Tibial nerve (tissue), 4 donors: Measurements from ENCODE around the gene TIAL1. TPM values are rescaled to one million over a fixed set of nuclear protein-coding genes. Genes with fewer than 3 reads are reported as not detected.

Source experiments
- DNase-seq, 2 donors: peaks; one replicate each; pipeline ENCODE4 v3.0.0-alpha.2; 2019; ENCODE audit warnings: low spot score in 2 of 2
- H3K27ac ChIP-seq, 4 donors: fragments of 200-600 bp; sonication (generic) in 3 of 4; one replicate each; pipeline ENCODE4 v1.5.1; 2017 to 2019; ENCODE audit warnings: mild to moderate bottlenecking in 1 of 4
- H3K27me3 ChIP-seq, 2 donors: fragments of 200-600 bp; sonication (generic) in 1 of 2; one replicate each; pipeline versions ENCODE4 v1.5.1 to v1.6.0; 2017 to 2019
- H3K36me3 ChIP-seq, 3 donors: fragments of 200-600 bp; sonication (generic); one replicate each; pipeline ENCODE4 v1.5.1; 2018 to 2019
- H3K4me1 ChIP-seq, 4 donors: fragments of 200-600 bp; sonication (generic) in 3 of 4; one replicate each; pipeline ENCODE4 v1.5.1; 2017 to 2019
- H3K4me3 ChIP-seq, 4 donors: fragments of 200-600 bp; sonication (generic) in 3 of 4; one replicate each; pipeline ENCODE4 v1.5.1; 2017 to 2019; ENCODE audit warnings: mild to moderate bottlenecking in 1 of 4, moderate library complexity in 1 of 4
- H3K9me3 ChIP-seq, 4 donors: fragments of 200-600 bp; sonication (generic) in 3 of 4; one replicate each; pipeline ENCODE4 v1.5.1; 2017 to 2019
- EP300 ChIP-seq, 2 donors: sonication (generic); formaldehyde crosslinking; IDR thresholded peaks; one replicate each; pipeline ENCODE4 v1.6.1; 2017; ENCODE audit warnings: antibody characterized with exemption in 2 of 2, mild to moderate bottlenecking in 1 of 2
- POLR2A ChIP-seq, 2 donors: fragments of 450-650 bp; IDR thresholded peaks; one replicate each; pipeline ENCODE4 v1.6.1; 2017; ENCODE audit warnings: antibody characterized with exemption in 2 of 2, mild to moderate bottlenecking in 2 of 2, moderate library complexity in 2 of 2
- WGBS, 2 donors: methylation state at CpG; one replicate each; pipeline ENCODE4 v1.1.5; 2018; 5-methylcytosine and 5-hydroxymethylcytosine counted together
- total RNA-seq, 4 donors: library from RNA; depleted of rRNA; stranded (reverse); fragments of >200 nt; gene quantifications; one replicate each; pipeline ENCODE4 v1.1.0, GENCODE V29; 2016
- TF ChIP-seq, protein P1 (sequence below), 5 experiments: fragments of 200-600 bp in 3 of 5; fragments of 450-650 bp in 2 of 5; sonication (generic) in 3 of 5; IDR thresholded peaks; one replicate each; pipeline ENCODE4 v1.5.1; 2016 to 2019; ENCODE audit warnings: antibody characterized with exemption in 5 of 5, mild to moderate bottlenecking in 3 of 5, moderate library complexity in 2 of 5

Gene TIAL1
- total RNA-seq, 4 donors from 2014 or later, result 53.0 to 103 (median 87.2) TPM

DNA sequence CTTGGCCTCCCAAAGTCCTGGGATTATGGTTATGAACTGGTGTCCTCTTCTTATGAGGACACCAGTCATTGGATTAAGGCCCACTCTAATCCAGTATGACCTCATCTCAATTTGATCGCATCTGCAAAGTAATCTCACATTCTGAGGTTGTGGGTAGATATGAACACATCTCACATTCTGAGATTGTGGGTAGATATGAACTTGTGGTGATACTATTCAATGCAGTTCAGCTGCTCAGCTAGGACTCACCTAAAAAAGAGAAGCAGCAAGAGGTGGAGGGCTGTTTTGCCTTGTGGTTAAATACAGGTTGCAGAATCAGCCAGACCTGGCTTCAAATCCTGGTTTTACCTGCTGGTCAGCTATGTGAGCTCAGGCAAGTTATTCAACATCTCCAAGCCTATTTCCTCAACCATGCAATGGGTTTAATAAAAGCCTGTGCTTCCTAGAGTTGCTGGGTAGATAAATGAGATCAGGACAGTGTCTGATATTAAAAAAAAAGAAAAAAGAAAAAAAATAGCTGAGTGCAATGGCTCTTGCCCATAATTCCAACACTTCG, 45.9 kb upstream of the TIAL1 start:
- 89 to 92% methylated on average over 2 of the region's 2 CpGs for WGBS, 2 donors
- no peak for DNase-seq
- Histone ChIP-seq H3K9me3 (peaks cover 0 to 12% (median 0%) of the 10 kb centered on the region in 4 donors), H3K27ac (no peak overlapping the region), H3K36me3 (no peaks in the 10 kb centered on the region), H3K4me3 (no peak overlapping the region), H3K27me3 (no peaks in the 10 kb centered on the region), H3K4me1 (peaks cover 0 to 6% (median 0%) of the 10 kb centered on the region in 4 donors)
- TF ChIP-seq EP300 (IDR thresholded peaks at IDR 0.05) (no peak), POLR2A (IDR thresholded peaks at IDR 0.05) (no peak)
- TF ChIP-seq, protein P1, sequence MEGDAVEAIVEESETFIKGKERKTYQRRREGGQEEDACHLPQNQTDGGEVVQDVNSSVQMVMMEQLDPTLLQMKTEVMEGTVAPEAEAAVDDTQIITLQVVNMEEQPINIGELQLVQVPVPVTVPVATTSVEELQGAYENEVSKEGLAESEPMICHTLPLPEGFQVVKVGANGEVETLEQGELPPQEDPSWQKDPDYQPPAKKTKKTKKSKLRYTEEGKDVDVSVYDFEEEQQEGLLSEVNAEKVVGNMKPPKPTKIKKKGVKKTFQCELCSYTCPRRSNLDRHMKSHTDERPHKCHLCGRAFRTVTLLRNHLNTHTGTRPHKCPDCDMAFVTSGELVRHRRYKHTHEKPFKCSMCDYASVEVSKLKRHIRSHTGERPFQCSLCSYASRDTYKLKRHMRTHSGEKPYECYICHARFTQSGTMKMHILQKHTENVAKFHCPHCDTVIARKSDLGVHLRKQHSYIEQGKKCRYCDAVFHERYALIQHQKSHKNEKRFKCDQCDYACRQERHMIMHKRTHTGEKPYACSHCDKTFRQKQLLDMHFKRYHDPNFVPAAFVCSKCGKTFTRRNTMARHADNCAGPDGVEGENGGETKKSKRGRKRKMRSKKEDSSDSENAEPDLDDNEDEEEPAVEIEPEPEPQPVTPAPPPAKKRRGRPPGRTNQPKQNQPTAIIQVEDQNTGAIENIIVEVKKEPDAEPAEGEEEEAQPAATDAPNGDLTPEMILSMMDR (IDR thresholded peaks at IDR 0.05), result no peak

DNA sequence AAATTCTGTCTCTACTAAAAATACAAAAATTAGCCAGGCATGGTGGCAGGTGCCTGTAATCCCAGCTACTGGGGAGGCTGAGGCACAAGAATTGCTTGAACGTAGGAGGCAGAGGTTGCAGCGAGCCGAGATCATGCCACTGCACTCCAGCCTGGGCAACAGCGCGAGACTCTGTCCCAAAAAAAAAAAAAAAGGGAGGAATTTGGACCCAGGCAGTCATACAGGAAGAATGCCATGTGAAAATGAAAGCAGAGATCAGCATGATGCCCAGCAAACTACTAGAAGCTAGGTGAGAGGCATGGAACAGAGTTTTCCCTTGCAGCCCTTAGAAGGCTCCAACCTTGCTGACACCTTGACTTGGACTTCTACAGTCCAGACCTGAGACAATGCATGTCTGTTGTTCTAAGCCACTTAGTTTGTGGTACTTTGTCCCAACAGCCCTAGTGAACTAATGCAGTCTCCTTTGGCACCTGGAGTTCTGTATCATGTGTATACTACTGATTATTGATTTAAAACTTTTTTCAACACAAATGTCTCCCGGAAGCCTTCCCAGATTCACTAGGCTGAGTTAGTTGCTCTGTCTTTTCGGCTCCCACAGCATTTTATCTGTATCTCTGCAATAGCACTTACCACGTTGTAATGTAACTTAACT, 44.2 kb upstream of the TIAL1 start:
- no peaks in the 10 kb centered on the region for H3K36me3 ChIP-seq
- H3K4me3 ChIP-seq, result no peak overlapping the region
- H3K27ac ChIP-seq, result no peak overlapping the region
- H3K4me1 ChIP-seq, result peaks cover 0 to 6% (median 0%) of the 10 kb centered on the region in 4 donors
- no peak for DNase-seq
- no peaks in the 10 kb centered on the region for H3K27me3 ChIP-seq
- TF ChIP-seq, protein P1 (IDR thresholded peaks at IDR 0.05), result no peak
- TF ChIP-seq EP300 (IDR thresholded peaks at IDR 0.05) (no peak), POLR2A (IDR thresholded peaks at IDR 0.05) (no peak)
- H3K9me3 ChIP-seq, result peaks cover 0 to 11% (median 0%) of the 10 kb centered on the region in 4 donors
- 69 to 74% methylated on average over 8 of the region's 8 CpGs for WGBS, 2 donors

DNA sequence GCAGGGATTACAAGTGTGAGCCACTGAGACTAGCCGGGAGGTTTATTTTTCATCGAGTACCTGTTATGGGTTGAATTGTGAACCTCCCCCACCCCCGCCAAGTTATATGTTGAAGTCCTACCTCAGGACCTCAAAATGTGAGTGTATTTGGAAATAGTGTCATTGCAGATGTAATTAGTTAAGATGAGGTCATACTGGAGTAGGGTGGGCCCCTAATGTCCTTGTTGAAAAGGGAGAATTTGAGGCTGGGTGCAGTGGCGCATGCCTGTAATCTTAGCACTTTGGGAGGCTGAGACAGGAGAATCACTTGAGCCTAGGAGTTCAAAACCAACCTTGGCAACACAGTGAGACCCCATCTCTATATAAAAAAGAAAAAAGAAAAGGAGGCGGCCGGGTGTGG, 43.6 kb upstream of the TIAL1 start:
- no peak overlapping the region for H3K4me3 ChIP-seq
- H3K36me3 ChIP-seq, result no peaks in the 10 kb centered on the region
- peaks cover 0 to 6% (median 0%) of the 10 kb centered on the region in 4 donors for H3K4me1 ChIP-seq
- no peak for DNase-seq
- peaks cover 0 to 10% (median 0%) of the 10 kb centered on the region in 4 donors for H3K9me3 ChIP-seq
- no peaks in the 10 kb centered on the region for H3K27me3 ChIP-seq
- H3K27ac ChIP-seq, result no peak overlapping the region
- WGBS, 2 donors, result 95 to 98% methylated on average over 6 of the region's 6 CpGs
- TF ChIP-seq, protein P1 (IDR thresholded peaks at IDR 0.05), result no peak
- TF ChIP-seq POLR2A (IDR thresholded peaks at IDR 0.05) (no peak), EP300 (IDR thresholded peaks at IDR 0.05) (no peak)

DNA sequence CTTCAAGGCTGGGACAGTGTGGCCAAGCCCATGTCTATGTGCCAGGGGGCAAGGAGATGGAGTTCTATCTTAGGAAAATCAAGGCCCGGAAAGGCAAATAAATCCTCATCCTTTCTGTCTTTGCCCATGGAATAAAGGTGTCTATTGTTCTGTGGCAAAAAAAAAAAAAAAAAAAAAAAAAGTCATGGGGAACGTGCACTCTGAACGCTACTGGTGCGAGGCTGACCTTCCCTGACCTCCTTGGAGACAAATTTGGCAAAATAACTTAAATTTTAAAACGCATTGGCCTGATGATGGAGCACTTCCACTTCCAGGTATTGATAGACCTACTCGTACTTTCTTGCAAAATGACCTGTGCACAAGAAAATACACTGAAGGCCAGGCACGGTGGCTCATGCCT, 42.2 kb upstream of the TIAL1 start:
- H3K4me3 ChIP-seq, result no peak overlapping the region
- no peak for DNase-seq
- no peaks in the 10 kb centered on the region for H3K9me3 ChIP-seq
- WGBS, 2 donors, result 58 to 68% methylated on average over 7 of the region's 7 CpGs
- no peak for TF ChIP-seq POLR2A (IDR thresholded peaks at IDR 0.05)
- TF ChIP-seq EP300 (IDR thresholded peaks at IDR 0.05), result no peak
- TF ChIP-seq, protein P1 (IDR thresholded peaks at IDR 0.05), result no peak
- peaks cover 0 to 14% (median 2%) of the 10 kb centered on the region in 4 donors for H3K4me1 ChIP-seq
- no peaks in the 10 kb centered on the region for H3K36me3 ChIP-seq
- H3K27me3 ChIP-seq, result no peaks in the 10 kb centered on the region
- no peak overlapping the region for H3K27ac ChIP-seq

DNA sequence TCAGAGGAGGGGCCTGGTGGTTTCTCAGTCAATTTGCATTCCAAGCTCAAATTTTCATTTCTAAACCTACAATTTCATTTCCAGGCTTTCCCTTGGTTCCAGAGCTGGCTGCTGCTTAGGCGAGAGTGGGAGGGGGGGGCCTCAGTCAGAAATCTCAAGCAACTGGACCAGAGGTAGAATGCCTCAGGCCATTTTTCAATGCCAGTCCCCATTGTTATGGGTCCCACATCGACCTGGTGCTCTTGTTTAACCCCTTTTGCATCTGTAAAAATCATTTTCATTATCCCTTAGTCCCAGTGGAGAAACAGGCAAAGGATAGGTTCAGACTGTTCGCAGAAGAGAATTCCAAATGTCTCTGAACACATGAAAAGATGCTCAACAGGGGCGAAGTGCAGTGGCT, 40.9 kb upstream of the TIAL1 start:
- 76 to 78% methylated on average over 4 of the region's 4 CpGs for WGBS, 2 donors

More for the DNA sequence above, 40.9 kb upstream of the TIAL1 start:
- Histone ChIP-seq H3K36me3 (no peaks in the 10 kb centered on the region), H3K4me3 (no peak overlapping the region), H3K27me3 (no peaks in the 10 kb centered on the region), H3K9me3 (no peaks in the 10 kb centered on the region), H3K4me1 (peaks cover 0 to 7% (median 2%) of the 10 kb centered on the region in 4 donors), H3K27ac (no peak overlapping the region)
- no peak for DNase-seq
- TF ChIP-seq POLR2A (IDR thresholded peaks at IDR 0.05) (no peak), EP300 (IDR thresholded peaks at IDR 0.05) (no peak)
- TF ChIP-seq, protein P1 (IDR thresholded peaks at IDR 0.05), result no peak
